Adrenal gland (tissue), 12 donors: ENCODE results near the gene SLC5A7. TPM values are rescaled to one million over a fixed set of nuclear protein-coding genes. Genes with fewer than 3 reads are reported as not detected.

Experiments used
- DNase-seq, 7 donors: peaks; one replicate each; pipeline ENCODE4 v3.0.0-alpha.2; 2019 to 2020
- H3K27ac ChIP-seq, 5 donors: fragments of 200-600 bp; sonication (generic) in 4 of 5; 1 replicate in 3 of 5; 2 replicates in 2 of 5; pipeline versions ENCODE4 v1.5.1 to v1.8.0; 2016 to 2020; ENCODE audit warnings: mild to moderate bottlenecking in 1 of 5
- H3K27me3 ChIP-seq: fragments of 200-600 bp; 2 replicates; pipeline ENCODE4 v1.8.0; 2021
- H3K36me3 ChIP-seq, 2 donors: fragments of 200-600 bp; replicated peaks in 1 of 2; 1 replicate in 1 of 2; 2 replicates in 1 of 2; pipeline versions ENCODE4 v1.5.1 to v1.8.0; 2018 to 2022
- H3K4me1 ChIP-seq, 2 donors: fragments of 200-600 bp; replicated peaks in 1 of 2; 1 replicate in 1 of 2; 2 replicates in 1 of 2; pipeline versions ENCODE4 v1.5.1 to v1.8.0; 2018 to 2021
- H3K4me3 ChIP-seq, 4 donors: fragments of 200-600 bp; sonication (generic) in 3 of 4; one replicate each; pipeline ENCODE4 v1.5.1; 2016 to 2018
- H3K9me3 ChIP-seq, 3 donors: fragments of 200-600 bp; sonication (generic) in 1 of 3; replicated peaks in 1 of 3; 1 replicate in 2 of 3; 2 replicates in 1 of 3; pipeline versions ENCODE4 v1.5.1 to v1.8.0; 2016 to 2021
- CTCF ChIP-seq, 6 experiments: fragments of 450-650 bp in 4 of 6; fragments of 200-600 bp in 2 of 6; sonication (generic) in 1 of 6; IDR thresholded peaks; 1 replicate in 5 of 6; 2 replicates in 1 of 6; pipeline versions ENCODE4 v1.5.1 to v1.8.0; 2016 to 2021; ENCODE audit warnings: antibody characterized with exemption in 6 of 6, mild to moderate bottlenecking in 2 of 6, moderate library complexity in 1 of 6
- POLR2A ChIP-seq, 2 donors: fragments of 450-650 bp; IDR thresholded peaks; one replicate each; pipeline ENCODE4 v1.6.1; 2017; ENCODE audit warnings: antibody characterized with exemption in 2 of 2, mild to moderate bottlenecking in 2 of 2, moderate library complexity in 1 of 2
- WGBS, 4 donors: extraction: QIAGEN DNeasy Blood & Tissue Kit in 2 of 4; methylation state at CpG; one replicate each; pipeline versions ENCODE4 v1.1.5 to v1.1.7; 2013 to 2017; 5-methylcytosine and 5-hydroxymethylcytosine counted together
- intact Hi-C, 2 donors: fragments of 100-400 bp; cut with DNase I; formaldehyde crosslinking; loops; one replicate each; pipeline versions ENCODE4 v1.14.1 to v1.15.0; 2022 to 2023
- polyA plus RNA-seq, 3 donors: library from polyadenylated mRNA; stranded (reverse); fragments of 200-250 nt in 2 of 3; fragments of 350-450 nt in 1 of 3; fragmentation: Illumina TruSeq in 1 of 3; extraction: RNeasy Lipid Tissue Mini Kit (QIAGEN cat#74804) in 1 of 3; gene quantifications; one replicate each; pipeline ENCODE4 v1.2.3, GENCODE V29; 2013 to 2014
- total RNA-seq, 9 donors: library from RNA; depleted of rRNA in 4 of 9; stranded (reverse); fragments of >200 nt in 4 of 9; fragments of 120-200 nt in 1 of 9; fragmentation: NEBNext Ultra II Directional in 1 of 9; extraction: Animal tissue kit (Norgen Biotek cat#: 25700) in 1 of 9; gene quantifications; one replicate each; pipeline versions ENCODE4 v1.1.0 to v1.2.4, GENCODE V29; 2013 to 2023
- donor health status: healthy with polysubstance abuse.
- donor health status: Bipolar disorder and iron deficiency.
- donor health status: DM: yes; HTN: yes; CAD: no.
- donor health status: DM: no; HTN: no; CAD: no.
- donor health status: DM: no; HTN: no; CAD: no.
- donor health status: DM: yes; HTN: yes; CAD: no.

The SLC5A7 gene
- total and polyA plus RNA-seq, 12 donors: 0.06 to 1.9 (median 0.52) TPM; not detected in 2

GRCh38 chr2:107988108-107988507 is 1.8 kb downstream of the SLC5A7 start:
- no peaks in the 10 kb centered on the region for H3K36me3 ChIP-seq
- H3K4me1 ChIP-seq: no peaks in the 10 kb centered on the region
- peaks cover 12% of the 10 kb centered on the region for H3K27me3 ChIP-seq
- no peak for TF ChIP-seq CTCF (IDR thresholded peaks at IDR 0.05)
- no peak for TF ChIP-seq POLR2A (IDR thresholded peaks at IDR 0.05)
- intact Hi-C loops: no loop called here
- no peaks in the 10 kb centered on the region for H3K9me3 ChIP-seq
- no peak overlapping the region for H3K27ac ChIP-seq
- no peak overlapping the region for H3K4me3 ChIP-seq
- 89 to 96% (median 91%) methylated on average over 10 of the region's 10 CpGs for WGBS, 4 donors
- DNase-seq: no peak

GRCh38 chr2:107989445-107989844 is 3.1 kb downstream of the SLC5A7 start:
- Histone ChIP-seq H3K36me3 (no peaks in the 10 kb centered on the region), H3K27me3 (peaks cover 12% of the 10 kb centered on the region), H3K9me3 (no peaks in the 10 kb centered on the region), H3K4me3 (no peak overlapping the region), H3K27ac (no peak overlapping the region), H3K4me1 (no peaks in the 10 kb centered on the region)
- no peak for DNase-seq
- intact Hi-C loops: no loop called here
- WGBS, 4 donors: 79 to 87% (median 82%) methylated on average over 6 of the region's 6 CpGs
- TF ChIP-seq POLR2A (IDR thresholded peaks at IDR 0.05) (no peak), CTCF (IDR thresholded peaks at IDR 0.05) (no peak)

- Histone ChIP-seq H3K36me3 (no peaks in the 10 kb centered on the region), H3K4me3 (no peak overlapping the region), H3K27me3 (peaks cover 12% of the 10 kb centered on the region), H3K4me1 (no peaks in the 10 kb centered on the region), H3K27ac (no peak overlapping the region), H3K9me3 (no peaks in the 10 kb centered on the region)
- no peak for TF ChIP-seq CTCF (IDR thresholded peaks at IDR 0.05)
- no peak for TF ChIP-seq POLR2A (IDR thresholded peaks at IDR 0.05)
- DNase-seq: no peak
- intact Hi-C loops: no loop called here
Measured at GRCh38 chr2:107990718-107991117, 4.4 kb downstream of the SLC5A7 start.

- no peaks in the 10 kb centered on the region for H3K4me1 ChIP-seq
- intact Hi-C loops: no loop called here
- no peaks in the 10 kb centered on the region for H3K36me3 ChIP-seq
- no peak overlapping the region for H3K27ac ChIP-seq
- H3K27me3 ChIP-seq: peaks cover 1% of the 10 kb centered on the region
- H3K4me3 ChIP-seq: no peak overlapping the region
- WGBS, 4 donors: 82 to 100% (median 88%) methylated on average over 1 of the region's 1 CpG
- no peak for TF ChIP-seq CTCF (IDR thresholded peaks at IDR 0.05)
- no peak for TF ChIP-seq POLR2A (IDR thresholded peaks at IDR 0.05)
- no peak for DNase-seq
- H3K9me3 ChIP-seq: no peaks in the 10 kb centered on the region
Measured at GRCh38 chr2:107992069-107992468, 5.7 kb downstream of the SLC5A7 start.
